ENCODE results near the gene OR51I2. TPM values are rescaled to one million over a fixed set of nuclear protein-coding genes. Genes with fewer than 3 reads are reported as not detected.

The OR51I2 gene, protein sequence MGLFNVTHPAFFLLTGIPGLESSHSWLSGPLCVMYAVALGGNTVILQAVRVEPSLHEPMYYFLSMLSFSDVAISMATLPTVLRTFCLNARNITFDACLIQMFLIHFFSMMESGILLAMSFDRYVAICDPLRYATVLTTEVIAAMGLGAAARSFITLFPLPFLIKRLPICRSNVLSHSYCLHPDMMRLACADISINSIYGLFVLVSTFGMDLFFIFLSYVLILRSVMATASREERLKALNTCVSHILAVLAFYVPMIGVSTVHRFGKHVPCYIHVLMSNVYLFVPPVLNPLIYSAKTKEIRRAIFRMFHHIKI
- total RNA-seq, result not detected in 2 replicates

DNA sequence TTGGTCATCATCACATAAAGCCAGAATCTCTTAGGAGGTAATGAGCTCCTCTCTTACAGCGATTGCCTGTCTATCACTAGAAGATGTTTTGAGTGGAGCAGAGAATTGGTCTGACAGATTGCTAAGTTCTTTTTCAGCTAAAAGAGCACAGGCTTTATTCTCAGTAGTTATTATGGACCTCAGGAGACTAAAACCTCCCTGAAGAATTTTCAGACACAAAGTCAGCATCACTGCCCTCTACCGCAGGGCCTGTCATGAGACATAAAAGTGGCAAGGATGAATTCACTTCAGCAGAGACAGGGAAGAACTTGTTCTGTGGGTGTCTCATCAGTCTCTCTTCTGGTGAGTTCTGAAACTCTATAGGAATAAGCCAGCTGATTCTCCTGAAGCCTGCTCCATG lies at the start of gene OR51I2:
OR51I2 (plus strand) TSS at position 301 of the 400 bp plus-strand sequence. CDS start 4,166 bp downstream, outside the sequence.
- intact Hi-C loops (cut with micrococcal nuclease), result no loop called here

- intact Hi-C loops (cut with micrococcal nuclease), result no loop called here
These were observed 44.0 kb upstream of the OR51I2 start for GRCh38 chr11:5405173-5405572.

DNA sequence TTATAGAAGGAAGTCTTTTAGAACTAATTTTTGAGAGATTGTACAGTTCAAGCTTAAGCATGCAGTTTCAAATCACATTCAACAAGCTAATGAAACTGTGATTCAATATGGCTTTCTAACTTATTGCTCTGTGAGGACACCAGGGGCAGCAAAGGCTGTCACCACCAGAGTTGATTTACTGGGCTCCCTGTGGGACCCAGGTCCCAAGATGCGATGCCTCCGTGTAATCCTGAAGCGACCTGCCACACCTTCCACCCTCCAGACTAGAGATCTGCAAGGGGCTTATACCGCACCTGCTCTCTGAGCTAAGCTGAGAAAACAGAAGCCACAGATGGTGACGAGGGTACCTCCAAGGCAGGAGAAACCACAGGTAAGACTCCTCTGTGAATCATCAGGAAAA lies 28.1 kb upstream of the OR51I2 start:
- intact Hi-C loops (cut with micrococcal nuclease), result no loop called here

- intact Hi-C loops (cut with micrococcal nuclease), result no loop called here
These were observed 27.3 kb upstream of the OR51I2 start, which contains the start of gene OR51Q1 for GRCh38 chr11:5421811-5422210. TSS of gene OR51Q1 (plus strand) at chr11:5422111. CDS start at chr11:5422201, 90 bp downstream.

DNA sequence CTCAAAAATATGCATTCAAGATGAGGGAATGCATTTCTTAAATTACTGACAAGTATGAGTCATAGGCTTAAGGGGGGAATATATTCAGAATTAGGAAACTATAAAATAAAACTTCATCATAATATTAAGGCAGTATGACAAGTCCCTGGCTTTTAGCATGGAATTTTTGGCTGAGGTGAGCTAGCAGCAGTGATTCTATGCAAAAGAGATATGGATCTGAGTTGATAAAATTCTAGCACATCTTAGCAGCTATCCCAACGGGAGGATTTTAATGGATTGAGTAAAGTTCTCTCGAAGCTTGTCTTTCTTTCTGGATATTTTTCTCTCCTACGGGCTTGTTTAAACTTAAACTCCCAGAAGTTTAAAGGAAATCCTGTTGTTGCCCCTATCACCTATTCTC lies 26.0 kb upstream of the OR51I2 start:
- intact Hi-C loops (cut with micrococcal nuclease), result no loop called here

DNA sequence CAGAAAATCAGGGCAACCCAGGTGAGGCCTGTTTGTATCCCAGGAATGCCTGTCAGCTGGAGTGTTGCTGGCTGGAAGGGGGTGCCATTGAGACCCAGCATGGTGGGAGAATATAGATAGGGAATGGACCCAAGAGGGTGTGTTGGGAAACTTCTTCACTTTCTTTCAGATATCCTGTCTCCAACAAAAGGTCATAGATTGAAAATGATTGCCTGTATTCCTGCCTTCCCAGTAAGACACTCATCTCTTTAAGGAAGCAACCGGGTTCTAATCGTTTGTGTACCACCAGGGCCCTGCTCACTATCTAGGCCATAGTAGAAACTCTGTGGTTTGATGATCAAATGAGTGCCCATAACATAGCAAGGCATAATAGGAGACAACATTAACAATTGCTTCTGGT lies 7.7 kb upstream of the OR51I2 start, which contains the start of gene OR51I1:
OR51I1 (minus strand) TSS at position 101 of the 400 bp plus-strand sequence; CDS start at position 101, 0 bp downstream.
- intact Hi-C loops (cut with micrococcal nuclease), result no loop called here

DNA sequence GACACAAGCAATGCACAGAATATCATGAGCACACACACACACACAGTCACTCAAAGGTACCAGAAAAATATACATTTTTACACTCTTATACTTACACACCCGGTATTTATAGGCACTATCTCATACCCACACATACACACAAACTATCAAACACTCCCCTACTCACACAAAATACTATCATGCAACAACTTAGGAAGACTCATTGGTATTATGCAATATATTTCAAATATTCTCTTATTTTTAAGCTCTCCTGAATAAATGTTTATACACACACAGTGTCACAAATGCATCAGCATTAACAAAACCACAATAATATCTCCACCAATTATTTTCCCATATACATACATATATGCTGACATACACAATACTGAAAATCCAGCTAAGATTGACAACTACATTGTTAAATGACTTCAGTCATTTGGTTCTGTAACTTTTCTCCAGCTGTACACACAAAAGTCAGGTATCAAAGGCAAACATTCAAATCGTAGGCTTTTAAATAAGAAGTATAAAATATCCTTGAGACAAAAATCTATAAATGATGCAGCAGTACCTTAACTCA lies 5.2 kb upstream of the OR51I2 start:
- intact Hi-C loops (cut with micrococcal nuclease), result no loop called here

- intact Hi-C loops (cut with micrococcal nuclease), result no loop called here
These were observed 309 bp downstream of the OR51I2 start for GRCh38 chr11:5449432-5449831.

- intact Hi-C loops (cut with micrococcal nuclease), result no loop called here
These were observed 12.0 kb downstream of the OR51I2 start for GRCh38 chr11:5460983-5461621.

DNA sequence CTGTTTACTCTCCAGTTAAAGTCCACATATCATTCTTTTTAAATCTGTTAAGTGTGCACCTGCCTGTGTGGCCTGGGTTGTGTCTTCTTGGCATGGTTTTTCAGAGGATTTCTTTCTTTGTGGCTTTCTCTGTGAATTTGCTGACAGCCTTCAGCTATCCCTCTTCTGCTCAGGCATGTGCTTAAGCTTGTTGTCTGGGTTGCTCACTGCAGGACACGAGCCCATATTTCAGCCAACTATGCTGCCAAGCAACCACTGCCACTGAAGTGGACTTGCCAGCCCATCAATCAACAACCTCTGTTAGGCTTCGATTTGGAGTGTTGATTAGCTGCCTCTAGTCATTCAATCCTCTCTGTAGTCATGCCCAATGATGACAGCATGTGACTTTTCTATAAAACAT lies 18.4 kb downstream of the OR51I2 start:
- intact Hi-C loops (cut with micrococcal nuclease), result no loop called here

GRCh38 chr11:5473921-5474320 lies 24.8 kb downstream of the OR51I2 start:
- intact Hi-C loops (cut with micrococcal nuclease), result no loop called here

GRCh38 chr11:5476186-5476819 lies 27.2 kb downstream of the OR51I2 start:
- intact Hi-C loops (cut with micrococcal nuclease), result loop anchor here (1.0 to 5.0 kb wide), 2 partner anchors 76 to 332 kb away; partner anchors contain the start of gene OR52N2

DNA sequence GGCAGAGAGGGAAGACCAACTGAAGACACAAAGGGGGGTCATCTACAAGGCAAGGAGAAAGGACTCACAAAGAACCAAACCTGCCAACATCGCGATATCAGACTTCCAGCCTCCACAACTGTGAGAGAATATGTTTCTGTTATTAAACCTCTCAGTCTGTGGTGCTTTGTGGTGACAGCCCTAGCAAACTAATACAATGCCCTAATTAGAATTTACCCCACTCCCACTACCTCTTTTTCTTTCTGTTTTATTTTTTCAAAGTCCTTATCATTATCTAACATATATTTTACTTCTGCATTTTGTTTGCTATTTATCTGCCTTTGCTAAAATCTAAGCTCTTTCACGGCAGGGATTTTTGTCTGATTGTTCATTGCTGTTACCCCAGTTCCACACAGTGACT lies 36.9 kb downstream of the OR51I2 start:
- intact Hi-C loops (cut with micrococcal nuclease), result no loop called here

DNA sequence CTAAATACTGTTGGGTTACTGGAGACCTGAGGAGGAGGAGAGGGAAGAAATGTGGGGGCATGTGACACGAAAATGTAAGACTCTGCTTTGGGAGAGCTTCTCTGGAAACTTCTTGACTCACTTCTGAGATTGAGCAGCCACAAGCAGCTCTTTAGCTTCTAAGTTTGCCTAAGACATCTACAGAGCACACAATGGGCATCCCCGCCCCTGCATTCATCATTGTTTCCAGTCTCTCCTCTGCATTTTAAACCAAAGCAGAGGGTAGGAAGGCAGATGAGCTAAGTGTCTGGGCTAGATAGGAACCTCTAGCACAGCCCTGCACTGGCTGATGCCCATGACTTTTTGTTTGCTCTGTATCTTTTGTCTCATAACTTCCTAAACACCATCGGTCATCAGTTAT lies 37.3 kb downstream of the OR51I2 start:
- intact Hi-C loops (cut with micrococcal nuclease), result no loop called here

DNA sequence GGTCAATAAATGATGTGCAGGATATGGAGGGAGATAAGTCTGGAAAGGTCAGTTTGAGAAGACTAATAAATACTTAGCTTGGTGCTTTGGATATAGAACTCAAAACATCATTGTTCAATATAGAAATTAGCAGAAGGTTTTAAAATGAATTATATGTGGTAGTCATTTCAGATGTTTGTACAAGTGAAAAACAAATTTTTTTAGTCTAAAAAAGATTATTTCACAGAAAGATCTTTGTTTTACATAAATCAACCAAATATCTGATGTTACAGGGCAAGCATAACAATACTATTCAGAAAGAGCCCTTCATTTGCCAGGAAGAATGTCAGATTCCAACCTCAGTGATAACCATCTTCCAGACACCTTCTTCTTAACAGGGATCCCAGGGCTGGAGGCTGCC lies 39.3 kb downstream of the OR51I2 start, which contains the start of gene OR52D1:
OR52D1 (plus strand) TSS at position 301 of the 400 bp plus-strand sequence; CDS start at position 323, 22 bp downstream.
- intact Hi-C loops (cut with micrococcal nuclease), result no loop called here

DNA sequence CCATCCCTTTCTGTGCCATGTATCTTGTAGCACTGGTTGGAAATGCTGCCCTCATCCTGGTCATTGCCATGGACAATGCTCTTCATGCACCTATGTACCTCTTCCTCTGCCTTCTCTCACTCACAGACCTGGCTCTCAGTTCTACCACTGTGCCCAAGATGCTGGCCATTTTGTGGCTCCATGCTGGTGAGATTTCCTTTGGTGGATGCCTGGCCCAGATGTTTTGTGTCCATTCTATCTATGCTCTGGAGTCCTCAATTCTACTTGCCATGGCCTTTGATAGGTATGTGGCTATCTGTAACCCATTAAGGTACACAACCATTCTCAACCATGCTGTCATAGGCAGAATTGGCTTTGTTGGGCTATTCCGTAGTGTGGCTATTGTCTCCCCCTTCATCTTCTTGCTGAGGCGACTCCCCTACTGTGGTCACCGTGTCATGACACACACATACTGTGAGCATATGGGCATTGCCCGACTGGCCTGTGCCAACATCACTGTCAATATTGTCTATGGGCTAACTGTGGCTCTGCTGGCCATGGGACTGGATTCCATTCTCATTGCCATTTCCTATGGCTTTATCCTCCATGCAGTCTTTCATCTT lies 39.8 kb downstream of the OR51I2 start:
- intact Hi-C loops (cut with micrococcal nuclease), result no loop called here

GRCh38 chr11:5489576-5490357 lies 40.6 kb downstream of the OR51I2 start:
- intact Hi-C loops (cut with micrococcal nuclease), result no loop called here

DNA sequence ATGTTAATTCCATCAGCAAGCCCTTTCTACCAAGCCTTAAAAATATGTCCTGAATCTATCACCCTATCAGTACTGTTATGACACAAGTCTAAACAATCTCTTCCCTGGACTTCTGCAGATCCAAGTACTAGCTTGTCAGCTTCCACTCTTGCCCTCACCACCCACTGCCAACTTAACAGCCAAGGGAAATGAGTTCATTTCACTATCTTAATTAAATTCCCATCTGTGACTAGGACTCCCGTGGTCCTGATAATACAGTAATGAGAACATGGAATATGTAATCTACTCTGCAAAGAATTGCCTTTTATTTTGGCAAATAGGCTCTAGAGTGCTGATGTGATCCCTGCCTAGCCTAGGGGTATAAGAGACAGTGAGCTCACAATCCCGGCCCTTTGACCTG lies 50.5 kb downstream of the OR51I2 start:
- intact Hi-C loops (cut with micrococcal nuclease), result no loop called here

- intact Hi-C loops (cut with micrococcal nuclease), result no loop called here
These were observed 51.3 kb downstream of the OR51I2 start for GRCh38 chr11:5500393-5500801.

DNA sequence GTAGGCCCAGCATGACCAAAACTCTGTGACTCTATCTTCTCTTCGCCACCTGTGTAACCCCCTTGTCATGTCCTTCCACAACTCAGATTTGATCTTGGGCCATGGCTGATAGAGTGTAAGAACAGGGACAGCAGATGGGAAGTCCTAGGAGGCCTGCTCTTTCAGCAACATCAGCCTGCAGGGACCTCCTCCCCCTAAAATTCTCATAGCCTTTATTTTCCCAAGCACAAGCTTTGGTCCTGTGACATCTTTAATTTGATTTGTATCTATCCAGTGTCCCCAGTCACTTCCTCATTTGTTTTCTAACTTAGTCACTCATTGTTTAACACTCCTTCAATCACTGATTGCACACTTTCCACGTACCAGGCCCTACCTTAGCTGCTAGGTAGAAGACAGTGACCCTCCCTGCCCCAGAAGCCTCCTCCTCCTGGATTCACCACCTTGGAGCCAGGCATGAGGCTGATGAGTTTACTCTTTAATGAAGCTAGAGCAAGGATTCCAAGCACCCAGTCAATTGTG lies 55.3 kb downstream of the OR51I2 start:
- intact Hi-C loops (cut with micrococcal nuclease), result no loop called here
